ENCODE results near the gene NAALADL2.

DNA sequence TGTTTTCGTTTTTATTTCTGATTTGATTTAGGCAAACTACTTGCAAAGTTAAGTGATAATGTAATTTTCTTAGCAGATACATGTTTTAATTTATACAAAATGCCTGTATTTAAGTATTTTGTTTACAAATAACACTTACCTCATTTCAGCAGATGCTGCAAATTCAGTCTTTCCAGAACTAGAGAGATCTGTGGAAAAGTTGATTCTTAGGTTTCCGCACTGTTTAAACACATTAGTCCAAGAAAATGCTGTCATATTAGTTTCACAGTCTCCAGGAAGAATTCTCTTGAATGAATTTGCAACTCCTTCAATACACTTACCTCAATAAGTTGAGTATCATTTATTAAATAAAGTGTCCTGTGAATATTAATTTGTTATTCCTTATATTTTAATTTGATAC is 383.1 kb downstream of the NAALADL2 start:
- TF ChIP-seq, protein P1, sequence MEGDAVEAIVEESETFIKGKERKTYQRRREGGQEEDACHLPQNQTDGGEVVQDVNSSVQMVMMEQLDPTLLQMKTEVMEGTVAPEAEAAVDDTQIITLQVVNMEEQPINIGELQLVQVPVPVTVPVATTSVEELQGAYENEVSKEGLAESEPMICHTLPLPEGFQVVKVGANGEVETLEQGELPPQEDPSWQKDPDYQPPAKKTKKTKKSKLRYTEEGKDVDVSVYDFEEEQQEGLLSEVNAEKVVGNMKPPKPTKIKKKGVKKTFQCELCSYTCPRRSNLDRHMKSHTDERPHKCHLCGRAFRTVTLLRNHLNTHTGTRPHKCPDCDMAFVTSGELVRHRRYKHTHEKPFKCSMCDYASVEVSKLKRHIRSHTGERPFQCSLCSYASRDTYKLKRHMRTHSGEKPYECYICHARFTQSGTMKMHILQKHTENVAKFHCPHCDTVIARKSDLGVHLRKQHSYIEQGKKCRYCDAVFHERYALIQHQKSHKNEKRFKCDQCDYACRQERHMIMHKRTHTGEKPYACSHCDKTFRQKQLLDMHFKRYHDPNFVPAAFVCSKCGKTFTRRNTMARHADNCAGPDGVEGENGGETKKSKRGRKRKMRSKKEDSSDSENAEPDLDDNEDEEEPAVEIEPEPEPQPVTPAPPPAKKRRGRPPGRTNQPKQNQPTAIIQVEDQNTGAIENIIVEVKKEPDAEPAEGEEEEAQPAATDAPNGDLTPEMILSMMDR (IDR thresholded peaks at IDR 0.05; ENCODE audit: extremely low read depth in 1 of 2, insufficient read depth in 1 of 2, low read depth in 1 of 2, low read length in 2 of 2), result no peak
- TF ChIP-seq MYC (IDR thresholded peaks at IDR 0.05; ENCODE audit: low read depth, low read length), result no peak
- TF ChIP-seq, protein P2, sequence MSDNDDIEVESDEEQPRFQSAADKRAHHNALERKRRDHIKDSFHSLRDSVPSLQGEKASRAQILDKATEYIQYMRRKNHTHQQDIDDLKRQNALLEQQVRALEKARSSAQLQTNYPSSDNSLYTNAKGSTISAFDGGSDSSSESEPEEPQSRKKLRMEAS (IDR thresholded peaks at IDR 0.05; ENCODE audit: insufficient read depth, insufficient read length), result no peak
- TF ChIP-seq EZH2 (IDR thresholded peaks at IDR 0.05; ENCODE audit: borderline replicate concordance, low read depth, low read length, severe bottlenecking), result no peak
- no peak for TF ChIP-seq POLR2A (IDR thresholded peaks at IDR 0.05; ENCODE audit: low read depth, low read length)

Data from endothelial cell of umbilical vein (primary cell).